GM19239 (cell line): ENCODE results near the gene BICD2.

Experiments used
- DNase-seq: peaks from one replicate; pipeline ENCODE4 v3.0.0; 2011; ENCODE audit warnings: low spot score; ENCODE audit not compliant: insufficient read length
- FAIRE-seq: peaks from 2 replicates; lab custom pipeline; 2011; peaks lifted over from hg19 to GRCh38; lab: Jason Lieb, UNC

The BICD2 gene

GRCh38 chr9:92718086-92719001, 46.3 kb downstream of the BICD2 start:
- FAIRE-seq, result no peak
- no peak for DNase-seq

DNA sequence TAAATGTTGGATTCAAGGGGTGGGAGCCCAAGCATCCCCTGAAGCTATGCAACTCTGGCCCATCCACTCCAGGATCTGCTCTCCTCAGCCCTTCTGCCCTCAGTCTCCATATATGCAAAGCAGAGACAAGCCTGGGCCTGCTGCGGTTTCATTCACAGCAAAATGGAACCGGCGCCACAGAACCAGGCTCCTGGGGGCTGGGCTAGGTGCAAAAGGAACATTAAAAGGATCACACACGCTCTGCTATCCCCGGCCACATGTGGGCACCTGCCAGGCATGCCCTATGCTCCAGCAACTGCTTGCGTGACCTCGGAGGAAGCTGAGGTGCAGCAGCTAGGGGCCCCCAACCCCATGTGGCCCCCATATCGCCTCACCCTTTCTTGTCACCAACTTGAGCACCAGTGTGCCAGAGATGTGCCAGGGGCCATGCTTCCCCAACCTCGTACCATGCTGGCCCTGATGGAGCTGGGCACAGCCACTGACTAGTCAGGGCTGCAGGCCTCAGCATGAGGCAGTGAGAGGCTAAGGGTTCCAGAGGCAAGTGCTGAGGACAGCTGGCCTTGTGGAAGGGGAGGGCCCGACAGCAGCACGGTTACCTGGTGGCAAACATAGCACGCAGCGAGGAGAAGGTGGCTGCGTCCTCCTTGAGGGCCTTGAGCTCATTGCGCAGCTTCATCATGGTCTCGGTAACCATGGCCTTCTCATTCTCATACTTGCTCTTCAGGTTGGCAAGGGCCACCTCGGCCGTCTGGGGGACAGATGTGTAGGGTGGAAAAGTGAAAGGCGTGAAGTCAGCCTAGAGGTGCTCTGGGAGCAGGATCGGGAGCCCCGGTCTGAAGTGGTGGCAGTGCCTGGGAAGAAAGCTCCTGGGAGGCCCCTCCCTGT, 47.2 kb downstream of the BICD2 start:
- FAIRE-seq (peak; percentile 92), DNase-seq (no peak)

DNA sequence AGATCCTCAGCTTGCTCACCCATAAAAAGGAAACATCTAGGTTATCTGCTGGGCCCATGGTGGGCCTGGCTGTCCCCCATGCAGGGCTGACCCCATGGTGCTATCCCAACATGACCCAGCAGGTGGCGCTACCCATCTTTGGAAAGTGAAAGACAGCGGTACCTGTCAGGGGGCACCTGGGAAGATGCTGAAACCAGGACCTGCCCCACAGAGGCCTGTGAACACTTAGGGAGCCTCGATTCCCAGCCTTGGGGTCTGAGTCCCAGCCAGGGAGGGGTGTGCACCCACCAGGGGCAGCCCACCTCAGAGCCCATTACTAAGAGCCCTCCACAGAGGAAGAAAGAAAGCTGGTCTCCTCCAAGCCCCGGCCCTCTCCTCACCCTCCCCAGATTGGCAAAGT, 48.1 kb downstream of the BICD2 start:
- FAIRE-seq, result peak; percentile 92
- DNase-seq, result peak; percentile 89

- FAIRE-seq, result no peak
Observed at GRCh38 chr9:92715488-92716231, 49.0 kb downstream of the BICD2 start.

GRCh38 chr9:92714787-92715487, 49.7 kb downstream of the BICD2 start:
- FAIRE-seq, result no peak
- no peak for DNase-seq

More at GRCh38 chr9:92715488-92716231, 49.0 kb downstream of the BICD2 start:
- no peak for DNase-seq

DNA sequence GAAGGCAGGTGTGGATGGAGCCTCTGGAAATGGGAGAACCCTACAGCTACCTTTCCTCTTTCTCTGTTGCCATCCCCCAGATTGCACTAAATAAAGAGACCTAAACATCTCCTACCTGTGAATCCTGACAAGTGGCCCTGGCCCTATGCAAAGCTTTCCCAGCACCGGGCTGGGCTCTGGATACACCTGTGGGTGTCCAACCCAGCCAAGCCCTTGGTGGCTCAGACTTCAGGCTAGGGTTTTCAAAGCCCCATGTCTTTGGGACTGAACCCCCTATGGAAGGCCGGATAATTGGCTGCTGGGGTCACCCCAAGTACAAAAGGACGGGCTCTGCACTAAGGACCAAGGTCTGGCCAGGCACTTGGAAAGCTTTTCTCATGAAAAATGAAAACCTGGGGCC, 50.6 kb downstream of the BICD2 start:
- DNase-seq (no peak), FAIRE-seq (no peak)

GRCh38 chr9:92713528-92713927, 51.1 kb downstream of the BICD2 start:
- DNase-seq (no peak), FAIRE-seq (no peak)

DNA sequence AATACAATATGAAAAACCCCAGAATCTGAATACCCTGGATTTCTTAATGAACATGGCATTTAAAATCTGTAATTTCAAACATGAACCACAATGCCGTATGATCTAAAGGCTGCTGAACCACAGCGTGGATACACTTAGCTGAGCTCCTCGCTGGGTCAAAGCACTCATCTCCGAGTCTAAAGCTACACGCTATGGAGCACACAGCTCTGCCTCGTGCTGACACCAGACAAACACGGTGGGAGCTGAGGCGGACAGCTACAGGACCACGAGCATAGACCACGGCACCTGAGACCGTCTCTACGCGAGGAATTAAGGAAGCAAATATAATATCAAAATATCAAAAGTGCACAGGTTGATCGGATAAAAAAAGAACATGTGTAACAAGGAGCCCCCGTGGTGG, 51.9 kb downstream of the BICD2 start:
- no peak for FAIRE-seq
- DNase-seq, result no peak

DNA sequence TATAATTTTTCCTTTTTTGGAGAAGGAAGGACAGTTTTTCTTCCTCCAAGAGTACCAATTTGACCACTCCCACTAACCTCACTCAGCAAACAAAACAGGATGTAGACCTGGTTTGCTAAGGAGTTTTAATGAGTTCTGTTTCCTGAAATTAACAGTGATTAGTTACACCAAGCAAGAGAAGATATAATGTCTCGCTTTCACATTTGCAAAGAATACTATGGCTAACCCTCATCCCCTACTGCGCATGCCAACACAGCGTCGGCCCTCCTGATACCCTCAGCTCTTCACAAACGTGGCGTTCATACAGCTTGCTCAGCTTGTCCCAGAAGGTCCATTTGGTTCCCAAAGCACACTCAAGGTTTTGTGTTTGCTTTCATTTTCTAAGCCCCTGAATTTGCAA, 52.8 kb downstream of the BICD2 start:
- peak; percentile 87 for FAIRE-seq
- no peak for DNase-seq

GRCh38 chr9:92711146-92711545, 53.5 kb downstream of the BICD2 start:
- no peak for DNase-seq
- FAIRE-seq, result no peak

GRCh38 chr9:92710368-92710767, 54.3 kb downstream of the BICD2 start:
- FAIRE-seq, result no peak
- DNase-seq, result no peak

- no peak for FAIRE-seq
Observed at GRCh38 chr9:92709954-92710353, 54.7 kb downstream of the BICD2 start.

GRCh38 chr9:92709240-92709639, 55.4 kb downstream of the BICD2 start:
- no peak for DNase-seq
- no peak for FAIRE-seq

More at GRCh38 chr9:92709954-92710353, 54.7 kb downstream of the BICD2 start:
- no peak for DNase-seq

GRCh38 chr9:92707530-92707929, 57.1 kb downstream of the BICD2 start:
- no peak for DNase-seq
- no peak for FAIRE-seq

DNA sequence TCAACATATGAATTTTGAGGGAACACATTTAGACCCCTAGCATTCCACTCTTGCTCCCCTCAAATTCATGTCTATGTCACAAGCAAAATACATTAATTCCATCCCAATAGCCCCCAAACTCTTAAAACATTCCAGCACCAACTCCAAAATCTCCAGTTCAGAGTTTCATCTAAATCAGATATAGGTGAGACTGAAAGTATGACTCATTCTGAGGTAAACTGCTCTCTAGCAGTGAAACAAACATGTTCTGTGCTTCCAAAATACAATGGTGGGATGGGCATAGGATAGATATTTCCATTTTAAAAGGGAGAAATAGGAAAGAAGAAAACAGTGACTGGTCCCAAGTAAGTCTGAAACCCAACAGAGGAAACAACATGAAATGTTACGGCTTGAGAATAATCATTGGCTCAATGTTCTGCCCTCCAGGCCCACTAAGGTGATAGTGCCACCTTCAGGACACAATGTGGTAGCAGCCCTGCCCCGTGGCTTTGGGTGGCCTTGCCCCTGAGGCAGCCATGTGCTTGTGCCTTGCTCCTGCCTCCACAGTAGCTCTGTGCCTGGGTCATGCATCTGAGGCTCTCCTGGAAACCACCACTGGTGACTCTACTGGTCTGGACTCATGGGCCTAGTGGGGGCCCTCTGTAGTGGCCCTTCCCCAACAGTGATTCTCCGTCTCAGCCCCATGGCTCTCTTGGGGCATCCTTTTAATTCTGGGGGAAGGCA, 58.3 kb downstream of the BICD2 start:
- FAIRE-seq (peak; percentile 63), DNase-seq (no peak)

GRCh38 chr9:92704528-92704927, 60.1 kb downstream of the BICD2 start:
- DNase-seq (no peak), FAIRE-seq (no peak)

GRCh38 chr9:92696619-92697018, 68.0 kb downstream of the BICD2 start:
- FAIRE-seq (no peak), DNase-seq (no peak)

DNA sequence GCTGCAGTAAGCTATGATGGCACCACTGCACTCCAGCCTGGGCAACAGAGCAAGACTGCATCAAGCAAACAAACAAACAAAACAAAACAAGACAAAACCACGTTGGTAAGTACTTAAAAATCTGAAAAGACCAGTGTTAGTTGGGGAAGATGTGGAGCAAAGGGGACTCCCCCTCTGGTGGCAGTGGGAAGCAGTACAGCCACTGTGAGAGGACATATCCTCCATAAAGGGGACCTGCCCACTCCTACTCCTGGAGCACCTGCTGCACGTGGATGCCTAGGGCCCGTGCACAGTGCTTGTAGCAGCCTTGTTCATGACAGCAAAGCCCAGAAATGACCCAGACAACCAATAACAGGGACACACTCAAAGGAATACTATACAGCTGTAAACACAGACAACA, 77.7 kb downstream of the BICD2 start:
- FAIRE-seq (no peak), DNase-seq (no peak)

- no peak for FAIRE-seq
Observed at GRCh38 chr9:92685022-92685421, 79.6 kb downstream of the BICD2 start.

More at GRCh38 chr9:92685022-92685421, 79.6 kb downstream of the BICD2 start:
- no peak for DNase-seq
